Esophagus squamous epithelium (tissue), 5 donors: ENCODE measurements around the gene ZRANB1. TPM values are rescaled to one million over a fixed set of nuclear protein-coding genes. Genes with fewer than 3 reads are reported as not detected.

ENCODE experiments used
- DNase-seq: peaks from one replicate; lab custom pipeline; 2025; lab: John Stamatoyannopoulos, UW
- H3K27ac ChIP-seq, 4 donors: fragments of 200-600 bp; sonication (generic); one replicate each; pipeline ENCODE4 v1.5.1; 2016 to 2019; ENCODE audit warnings: mild to moderate bottlenecking in 1 of 4
- H3K27me3 ChIP-seq, 4 donors: fragments of 200-600 bp; sonication (generic); 1 replicate in 3 of 4; 2 replicates in 1 of 4; pipeline versions ENCODE4 v1.5.1 to v1.6.0; 2017 to 2021; ENCODE audit warnings: antibody characterized with exemption in 1 of 4
- H3K36me3 ChIP-seq, 3 donors: fragments of 200-600 bp; sonication (generic); one replicate each; pipeline ENCODE4 v1.5.1; 2016 to 2019
- H3K4me1 ChIP-seq, 3 donors: fragments of 200-600 bp; sonication (generic); one replicate each; pipeline ENCODE4 v1.5.1; 2017 to 2019
- H3K4me3 ChIP-seq, 4 donors: fragments of 200-600 bp; sonication (generic); 1 replicate in 3 of 4; 2 replicates in 1 of 4; pipeline ENCODE4 v1.5.1; 2016 to 2019; ENCODE audit warnings: mild to moderate bottlenecking in 2 of 4, moderate library complexity in 1 of 4
- H3K9me3 ChIP-seq, 3 donors: fragments of 200-600 bp; sonication (generic); one replicate each; pipeline ENCODE4 v1.5.1; 2016 to 2019
- POLR2A ChIP-seq, 4 donors: fragments of 450-650 bp; IDR thresholded peaks; one replicate each; pipeline ENCODE4 v1.6.1; 2017; ENCODE audit warnings: antibody characterized with exemption in 4 of 4, mild to moderate bottlenecking in 4 of 4, moderate library complexity in 3 of 4
- WGBS, 2 donors: methylation state at CpG; one replicate each; pipeline ENCODE4 v1.1.5; 2018; 5-methylcytosine and 5-hydroxymethylcytosine counted together
- intact Hi-C: fragments of 100-400 bp; cut with DNase I; formaldehyde crosslinking; loops from one replicate; pipeline ENCODE4 v1.15.0; 2022
- total RNA-seq, 4 donors: library from RNA; depleted of rRNA; stranded (reverse); fragments of >200 nt; gene quantifications; one replicate each; pipeline ENCODE4 v1.1.0, GENCODE V29; 2016
- TF ChIP-seq, protein P1 (sequence below), 6 experiments: fragments of 450-650 bp in 4 of 6; fragments of 200-600 bp in 2 of 6; sonication (generic) in 2 of 6; IDR thresholded peaks; one replicate each; pipeline ENCODE4 v1.5.1; 2016 to 2019; ENCODE audit warnings: antibody characterized with exemption in 6 of 6, mild to moderate bottlenecking in 4 of 6, moderate library complexity in 4 of 6
- donor health status: DM: yes; HTN: yes; CAD: no.

Gene ZRANB1
- total RNA-seq, 4 donors from 2014 or later: 11.7 to 25.2 (median 17.4) TPM

DNA sequence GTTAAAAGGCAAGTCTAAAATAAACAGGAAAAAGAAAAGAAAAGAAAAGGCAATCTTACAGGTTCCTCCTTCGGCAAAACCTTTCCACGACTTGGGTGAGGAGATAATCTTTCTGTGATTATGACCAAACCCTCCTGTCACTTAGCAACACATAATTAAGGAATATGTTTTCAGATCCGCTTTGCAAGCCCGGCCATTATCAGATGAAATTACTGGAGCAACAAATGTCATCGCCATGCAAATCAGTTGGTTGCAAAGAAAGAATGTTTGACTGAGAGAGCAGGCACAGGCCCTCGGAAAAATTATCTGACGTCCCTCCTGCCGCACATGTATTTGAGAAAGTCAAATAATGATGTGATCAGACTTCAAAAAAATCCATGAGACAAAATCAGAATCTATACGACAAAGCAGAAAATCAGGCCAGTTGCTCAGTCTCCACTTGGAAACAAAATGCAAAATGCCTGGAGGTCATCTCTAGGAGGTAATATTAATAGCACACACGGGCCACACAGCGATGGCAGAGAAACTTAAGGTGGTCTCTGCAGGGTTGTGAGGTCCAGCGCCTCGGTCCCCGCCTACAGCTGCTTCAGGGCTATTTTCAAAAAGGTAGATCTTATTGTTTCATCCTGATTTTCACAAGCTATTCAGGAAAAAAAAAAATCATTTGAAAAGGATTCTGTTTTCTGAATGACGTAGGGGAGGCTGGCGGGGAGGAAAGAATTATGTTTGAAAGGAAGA is 82.7 kb downstream of the ZRANB1 start:
- Histone ChIP-seq H3K27me3 (no peaks in the 10 kb centered on the region), H3K36me3 (peaks cover 6 to 60% (median 16%) of the 10 kb centered on the region in 3 donors), H3K4me3 (no peak overlapping the region), H3K27ac (peak overlapping the region in 3 of 4 donors; percentile 8 to 57 (median 9)), H3K4me1 (peaks cover 11 to 40% (median 13%) of the 10 kb centered on the region in 3 donors), H3K9me3 (no peaks in the 10 kb centered on the region)
- DNase-seq: no peak
- WGBS, 2 donors: 50 to 58% methylated on average over 16 of the region's 16 CpGs
- TF ChIP-seq, protein P1, sequence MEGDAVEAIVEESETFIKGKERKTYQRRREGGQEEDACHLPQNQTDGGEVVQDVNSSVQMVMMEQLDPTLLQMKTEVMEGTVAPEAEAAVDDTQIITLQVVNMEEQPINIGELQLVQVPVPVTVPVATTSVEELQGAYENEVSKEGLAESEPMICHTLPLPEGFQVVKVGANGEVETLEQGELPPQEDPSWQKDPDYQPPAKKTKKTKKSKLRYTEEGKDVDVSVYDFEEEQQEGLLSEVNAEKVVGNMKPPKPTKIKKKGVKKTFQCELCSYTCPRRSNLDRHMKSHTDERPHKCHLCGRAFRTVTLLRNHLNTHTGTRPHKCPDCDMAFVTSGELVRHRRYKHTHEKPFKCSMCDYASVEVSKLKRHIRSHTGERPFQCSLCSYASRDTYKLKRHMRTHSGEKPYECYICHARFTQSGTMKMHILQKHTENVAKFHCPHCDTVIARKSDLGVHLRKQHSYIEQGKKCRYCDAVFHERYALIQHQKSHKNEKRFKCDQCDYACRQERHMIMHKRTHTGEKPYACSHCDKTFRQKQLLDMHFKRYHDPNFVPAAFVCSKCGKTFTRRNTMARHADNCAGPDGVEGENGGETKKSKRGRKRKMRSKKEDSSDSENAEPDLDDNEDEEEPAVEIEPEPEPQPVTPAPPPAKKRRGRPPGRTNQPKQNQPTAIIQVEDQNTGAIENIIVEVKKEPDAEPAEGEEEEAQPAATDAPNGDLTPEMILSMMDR (IDR thresholded peaks at IDR 0.05): no peak
- TF ChIP-seq POLR2A (IDR thresholded peaks at IDR 0.05): no peak
- intact Hi-C loops: no loop called here

DNA sequence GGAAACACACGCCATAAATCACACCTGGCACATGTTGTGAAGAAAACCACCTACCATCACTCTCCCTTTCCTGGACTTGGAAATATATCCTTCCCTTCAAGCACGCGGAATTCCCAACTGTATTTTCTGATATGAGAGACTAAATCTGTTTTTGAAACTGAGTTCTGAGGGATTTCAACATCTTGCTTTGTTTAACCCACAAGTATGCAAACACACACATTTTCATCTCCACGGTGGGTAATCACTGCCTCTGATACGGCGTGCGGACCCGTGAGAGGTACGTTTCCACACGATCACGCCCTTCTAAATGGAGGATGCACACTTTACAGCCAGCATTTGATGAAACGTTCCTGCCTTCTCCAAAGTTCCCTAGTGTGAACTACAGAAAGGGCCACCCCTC is 83.4 kb downstream of the ZRANB1 start:
- no peak for DNase-seq
- H3K27ac ChIP-seq: no peak overlapping the region
- intact Hi-C loops: no loop called here
- peaks cover 6 to 60% (median 16%) of the 10 kb centered on the region in 3 donors for H3K36me3 ChIP-seq
- H3K27me3 ChIP-seq: no peaks in the 10 kb centered on the region
- 66 to 69% methylated on average over 12 of the region's 12 CpGs for WGBS, 2 donors
- peaks cover 13 to 47% (median 13%) of the 10 kb centered on the region in 3 donors for H3K4me1 ChIP-seq
- H3K9me3 ChIP-seq: no peaks in the 10 kb centered on the region
- no peak for TF ChIP-seq POLR2A (IDR thresholded peaks at IDR 0.05)
- TF ChIP-seq, protein P1 (IDR thresholded peaks at IDR 0.05): no peak
- no peak overlapping the region for H3K4me3 ChIP-seq

DNA sequence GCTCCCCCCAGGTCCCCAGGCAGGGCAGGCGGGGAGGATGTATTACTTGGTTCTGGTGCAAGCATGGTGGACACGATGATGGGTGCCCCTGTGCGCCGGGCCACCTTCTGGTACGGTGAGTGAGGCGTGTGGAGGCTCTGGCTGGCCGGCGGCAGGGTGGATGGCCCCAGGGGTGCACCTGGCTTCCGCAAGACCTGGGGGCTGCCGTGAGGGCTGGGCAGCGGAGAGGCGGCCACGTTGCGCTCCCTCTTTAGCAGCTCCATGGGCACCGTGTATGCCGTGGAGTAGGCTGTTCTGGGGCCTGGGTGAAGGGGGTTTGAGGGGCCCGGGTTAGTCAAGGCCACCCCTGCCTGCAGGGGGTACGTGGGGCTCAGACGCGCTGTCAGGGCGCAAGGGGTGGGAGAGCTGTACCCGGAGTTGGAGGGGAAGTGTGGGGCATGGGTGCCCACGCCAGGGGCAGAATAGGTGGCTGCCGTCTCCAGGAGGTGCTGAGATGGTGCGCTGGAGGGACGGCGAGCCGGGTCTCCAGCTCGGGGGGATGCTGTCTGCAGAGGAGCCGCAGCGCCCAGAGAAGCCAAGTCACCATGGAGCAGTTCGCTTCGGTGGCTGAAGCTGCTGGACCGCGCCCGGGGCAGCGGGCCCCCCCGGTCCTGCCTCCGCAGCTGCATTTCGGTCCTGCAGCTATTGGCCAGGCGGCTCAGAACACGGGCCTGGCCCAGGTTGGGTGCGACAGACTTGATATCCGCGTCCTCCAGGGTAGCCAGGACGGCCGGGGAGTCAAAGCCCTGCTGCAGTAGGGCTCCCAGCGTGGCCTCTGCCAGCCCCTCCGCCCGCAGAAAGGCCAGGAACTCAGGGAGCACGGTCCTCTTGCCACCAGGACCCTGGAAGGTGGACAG is 84.4 kb downstream of the ZRANB1 start:
- Histone ChIP-seq H3K4me3 (no peak overlapping the region), H3K27ac (no peak overlapping the region), H3K36me3 (peaks cover 6 to 52% (median 16%) of the 10 kb centered on the region in 3 donors), H3K9me3 (no peaks in the 10 kb centered on the region), H3K4me1 (peaks cover 13 to 53% (median 13%) of the 10 kb centered on the region in 3 donors), H3K27me3 (no peaks in the 10 kb centered on the region)
- no peak for DNase-seq
- 82 to 98% methylated on average over 9 to 13 of the region's 51 CpGs for WGBS, 2 donors
- intact Hi-C loops: no loop called here
- TF ChIP-seq, protein P1 (IDR thresholded peaks at IDR 0.05): no peak
- no peak for TF ChIP-seq POLR2A (IDR thresholded peaks at IDR 0.05)

DNA sequence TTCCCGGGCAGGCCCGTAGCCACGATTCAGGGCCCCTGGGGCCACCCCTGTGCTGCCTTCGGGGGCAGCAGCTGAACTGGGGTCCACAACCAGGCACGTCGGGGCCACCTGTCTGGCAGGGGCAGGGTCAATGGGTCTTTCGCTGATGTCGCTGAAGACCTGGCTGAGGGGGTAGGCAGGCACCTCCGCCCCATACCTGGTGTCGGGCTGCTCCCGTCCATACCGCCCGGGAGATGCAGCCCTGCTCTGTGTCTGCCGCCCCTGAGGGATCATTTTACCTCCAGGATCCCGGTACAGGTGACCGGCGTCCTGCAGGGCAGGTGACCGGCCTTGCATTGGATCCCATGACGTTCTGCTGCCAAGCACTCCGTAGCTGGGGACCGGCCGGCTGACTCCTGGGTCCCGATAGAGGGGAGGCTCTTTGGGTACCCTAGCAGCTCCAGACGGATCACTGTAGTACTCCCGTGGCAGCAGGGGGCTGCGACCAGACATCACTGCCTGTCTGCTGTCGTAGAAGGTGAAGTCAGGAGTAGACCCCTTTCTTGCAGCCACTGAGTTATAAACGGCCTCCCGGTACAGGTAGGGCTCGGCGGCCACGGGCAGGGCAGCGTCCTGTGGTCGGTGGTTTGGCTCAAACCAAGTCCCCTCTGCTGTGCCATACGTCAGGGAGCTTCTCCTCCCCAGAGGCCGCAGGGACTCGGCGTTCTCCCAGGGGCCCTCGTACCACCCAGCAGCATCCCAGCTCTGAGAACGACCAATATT is 85.2 kb downstream of the ZRANB1 start:
- H3K27me3 ChIP-seq: no peaks in the 10 kb centered on the region
- DNase-seq: no peak
- H3K4me1 ChIP-seq: peaks cover 13 to 53% (median 13%) of the 10 kb centered on the region in 3 donors
- peaks cover 6 to 43% (median 11%) of the 10 kb centered on the region in 3 donors for H3K36me3 ChIP-seq
- H3K9me3 ChIP-seq: no peaks in the 10 kb centered on the region
- no peak overlapping the region for H3K27ac ChIP-seq
- WGBS, 2 donors: 93 to 94% methylated on average over 7 to 12 of the region's 40 CpGs
- intact Hi-C loops: no loop called here
- TF ChIP-seq, protein P1 (IDR thresholded peaks at IDR 0.05): no peak
- TF ChIP-seq POLR2A (IDR thresholded peaks at IDR 0.05): no peak
- H3K4me3 ChIP-seq: no peak overlapping the region
